Right lobe of liver (tissue), 4 donors: ENCODE results near the gene MARCHF5.

Source experiments
- POLR2A ChIP-seq: fragments of 450-650 bp; IDR thresholded peaks from one replicate; pipeline ENCODE4 v1.6.1; 2017; ENCODE audit warnings: antibody characterized with exemption, mild to moderate bottlenecking
- TF ChIP-seq, protein P1 (sequence below), 4 donors: fragments of 200-600 bp in 3 of 4; fragments of 450-650 bp in 1 of 4; IDR thresholded peaks; one replicate each; pipeline versions ENCODE4 v1.5.1 to v1.8.0; 2016 to 2022; ENCODE audit warnings: antibody characterized with exemption in 4 of 4, mild to moderate bottlenecking in 2 of 4
- donor health status: DM: no; HTN: no; CAD: no.
- donor health status: DM: no; HTN: no; CAD: no.
- donor health status: DM: no; HTN: yes; CAD: no.

DNA sequence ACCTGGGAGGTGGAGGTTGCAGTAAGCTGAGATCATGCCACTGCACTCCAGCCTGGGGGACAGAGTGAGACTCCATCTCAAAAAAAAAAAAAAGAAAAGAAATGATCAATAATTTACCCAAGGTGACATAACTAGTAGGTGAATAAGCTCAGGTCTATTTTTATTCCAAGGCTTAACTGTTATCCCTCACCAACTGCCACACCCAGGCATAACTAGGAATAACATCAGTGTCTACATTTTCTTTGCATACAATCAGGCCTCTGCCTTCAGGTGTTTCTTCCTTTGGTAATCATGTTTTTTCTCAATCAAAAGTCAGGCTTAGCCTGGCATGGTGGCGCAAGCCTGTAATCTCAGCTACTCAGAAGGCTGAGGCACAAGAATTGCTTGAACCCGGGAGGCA, 26.7 kb upstream of the MARCHF5 start:
- TF ChIP-seq, protein P1, sequence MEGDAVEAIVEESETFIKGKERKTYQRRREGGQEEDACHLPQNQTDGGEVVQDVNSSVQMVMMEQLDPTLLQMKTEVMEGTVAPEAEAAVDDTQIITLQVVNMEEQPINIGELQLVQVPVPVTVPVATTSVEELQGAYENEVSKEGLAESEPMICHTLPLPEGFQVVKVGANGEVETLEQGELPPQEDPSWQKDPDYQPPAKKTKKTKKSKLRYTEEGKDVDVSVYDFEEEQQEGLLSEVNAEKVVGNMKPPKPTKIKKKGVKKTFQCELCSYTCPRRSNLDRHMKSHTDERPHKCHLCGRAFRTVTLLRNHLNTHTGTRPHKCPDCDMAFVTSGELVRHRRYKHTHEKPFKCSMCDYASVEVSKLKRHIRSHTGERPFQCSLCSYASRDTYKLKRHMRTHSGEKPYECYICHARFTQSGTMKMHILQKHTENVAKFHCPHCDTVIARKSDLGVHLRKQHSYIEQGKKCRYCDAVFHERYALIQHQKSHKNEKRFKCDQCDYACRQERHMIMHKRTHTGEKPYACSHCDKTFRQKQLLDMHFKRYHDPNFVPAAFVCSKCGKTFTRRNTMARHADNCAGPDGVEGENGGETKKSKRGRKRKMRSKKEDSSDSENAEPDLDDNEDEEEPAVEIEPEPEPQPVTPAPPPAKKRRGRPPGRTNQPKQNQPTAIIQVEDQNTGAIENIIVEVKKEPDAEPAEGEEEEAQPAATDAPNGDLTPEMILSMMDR (IDR thresholded peaks at IDR 0.05): no peak
- TF ChIP-seq POLR2A: no peak
